GM21717 (cell line): ENCODE data around the gene PDE3A.

Experiments used
- ATAC-seq: cut with Tn5 transposase; IDR thresholded peaks from one replicate; pipeline ENCODE4 v1.9.1; 2021; ENCODE audit warnings: mild to moderate bottlenecking, moderate library complexity; ENCODE audit not compliant: unreplicated experiment

PDE3A gene

DNA sequence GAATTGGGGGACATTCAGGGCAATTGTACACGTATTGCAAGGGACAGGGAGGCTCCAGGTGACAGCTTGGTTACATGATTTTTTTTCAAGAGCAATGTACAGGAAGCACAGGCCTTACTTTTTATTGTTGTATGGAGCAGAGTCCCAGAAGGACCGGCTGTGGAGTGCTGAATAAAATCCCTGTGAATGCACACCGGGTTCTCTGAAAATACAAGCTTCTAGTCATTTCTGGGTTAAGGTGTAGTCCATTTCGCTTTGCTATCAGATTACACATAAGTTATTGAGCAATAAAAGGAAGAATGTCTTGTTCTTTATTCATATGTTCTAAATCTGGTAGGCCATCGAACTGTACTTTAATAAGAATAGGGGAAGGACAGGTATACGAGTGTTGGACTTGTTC lies 52.2 kb downstream of the PDE3A start:
- ATAC-seq, result no peak

DNA sequence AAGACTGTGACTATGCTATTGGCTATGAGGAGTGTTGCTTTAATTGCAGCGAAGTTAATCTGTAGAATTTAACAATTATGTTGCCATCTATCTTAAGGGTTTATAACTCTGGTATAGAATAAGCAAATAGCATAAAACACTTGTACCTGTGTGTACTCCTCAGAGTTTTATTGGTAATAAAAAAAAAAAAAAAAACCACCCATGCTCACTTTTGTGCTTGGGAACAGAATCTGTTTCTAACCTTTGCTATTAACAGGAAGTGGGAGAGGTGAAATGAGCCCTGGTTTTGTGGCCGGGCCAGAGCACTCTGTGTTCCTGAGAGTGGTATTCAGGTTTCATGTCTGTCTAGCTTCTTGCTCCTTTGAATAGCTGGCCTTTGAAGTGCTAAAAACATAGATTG lies 53.1 kb downstream of the PDE3A start:
- ATAC-seq, result no peak

DNA sequence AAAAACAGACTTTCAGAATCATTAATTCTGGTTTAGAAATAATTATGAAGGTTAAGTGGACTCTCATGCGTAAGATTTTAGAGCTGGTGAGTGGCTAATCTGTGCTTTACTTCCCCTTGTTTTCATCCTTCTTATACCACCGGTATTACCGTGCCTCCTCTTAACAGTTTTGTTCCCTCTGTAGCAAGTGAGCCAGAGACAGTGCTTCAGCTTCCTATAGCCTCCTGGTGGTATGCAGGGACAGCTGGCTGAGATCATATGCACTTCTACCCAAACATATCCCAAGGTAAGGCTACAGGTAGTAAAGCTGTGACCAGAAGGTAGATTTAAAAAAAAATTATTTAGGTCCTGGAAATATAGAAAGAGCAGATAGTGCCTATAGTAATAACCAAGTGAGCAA lies 55.2 kb downstream of the PDE3A start:
- no peak for ATAC-seq

DNA sequence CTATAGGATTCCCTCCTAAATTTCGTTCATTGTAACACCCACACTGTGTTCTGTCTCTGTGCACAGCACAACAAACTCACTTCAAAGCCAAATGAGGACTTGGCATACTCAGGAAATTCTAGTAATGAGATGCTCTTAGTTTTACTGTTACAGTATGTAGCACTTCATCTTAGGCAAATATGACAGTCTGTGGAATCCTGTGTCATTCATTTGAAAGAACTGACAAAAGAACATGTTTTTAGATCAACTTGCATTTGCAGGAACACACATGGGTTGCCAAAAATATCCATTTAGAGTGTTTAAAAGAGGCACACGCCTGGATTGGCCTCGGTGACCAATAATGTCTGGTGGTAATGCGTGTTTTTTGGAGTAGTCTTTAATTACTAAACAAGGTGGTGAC lies 56.5 kb downstream of the PDE3A start:
- no peak for ATAC-seq

DNA sequence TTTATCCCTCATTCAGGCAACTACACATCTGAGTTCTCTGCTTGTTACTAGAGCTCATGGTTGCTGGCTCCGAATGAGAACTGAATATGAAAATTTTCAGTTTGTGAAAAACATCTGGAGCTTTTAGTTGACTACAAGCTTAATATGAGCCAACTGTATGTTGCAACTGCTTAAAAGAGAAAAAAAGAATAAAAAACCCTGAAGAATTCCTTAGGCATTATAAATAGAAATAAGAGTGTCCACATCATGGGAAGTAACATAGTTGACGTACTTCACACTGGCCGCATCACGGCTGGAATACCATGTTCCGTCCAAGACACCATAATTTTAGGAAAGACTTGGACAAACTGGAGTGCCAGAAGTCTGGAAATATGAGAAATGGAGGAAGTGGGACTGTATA lies 57.9 kb downstream of the PDE3A start:
- ATAC-seq, result no peak

DNA sequence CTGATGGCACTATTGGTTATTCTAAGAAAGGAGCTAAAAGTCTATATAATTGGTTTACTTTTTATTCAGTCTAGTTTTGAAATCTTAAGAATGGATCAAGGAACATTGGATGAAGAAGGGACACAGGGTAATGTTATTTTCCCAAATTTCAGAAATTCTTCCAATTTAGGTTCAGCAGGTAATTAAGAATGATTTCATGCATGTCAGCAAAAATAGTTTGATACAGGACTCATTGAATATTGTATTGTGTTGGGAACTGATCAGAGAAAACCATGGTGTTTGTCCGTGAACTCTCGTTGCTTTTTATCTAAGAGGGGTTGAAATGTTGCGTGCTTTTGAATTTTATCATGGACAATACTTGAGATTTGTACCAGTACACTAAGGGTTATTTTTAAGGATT lies 58.6 kb downstream of the PDE3A start:
- no peak for ATAC-seq

DNA sequence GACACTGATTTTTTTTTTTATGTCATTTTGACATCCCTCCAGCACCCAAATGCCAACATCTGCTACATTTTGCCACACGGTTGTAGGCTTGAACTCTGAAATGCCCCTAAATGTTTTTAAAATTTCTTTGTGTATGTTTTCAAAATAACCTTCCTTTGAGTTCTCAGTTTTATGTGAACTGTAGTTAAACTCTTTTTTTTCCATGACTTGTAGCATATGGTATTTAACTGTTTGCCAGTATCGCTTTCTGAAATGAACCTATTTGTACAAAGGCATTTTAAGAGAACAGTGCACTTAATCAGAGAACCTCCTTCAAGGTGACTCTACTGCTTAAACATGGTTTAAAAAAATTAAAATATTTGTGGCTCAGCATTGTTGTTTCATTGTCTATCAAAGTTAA lies 61.5 kb downstream of the PDE3A start:
- ATAC-seq, result no peak

DNA sequence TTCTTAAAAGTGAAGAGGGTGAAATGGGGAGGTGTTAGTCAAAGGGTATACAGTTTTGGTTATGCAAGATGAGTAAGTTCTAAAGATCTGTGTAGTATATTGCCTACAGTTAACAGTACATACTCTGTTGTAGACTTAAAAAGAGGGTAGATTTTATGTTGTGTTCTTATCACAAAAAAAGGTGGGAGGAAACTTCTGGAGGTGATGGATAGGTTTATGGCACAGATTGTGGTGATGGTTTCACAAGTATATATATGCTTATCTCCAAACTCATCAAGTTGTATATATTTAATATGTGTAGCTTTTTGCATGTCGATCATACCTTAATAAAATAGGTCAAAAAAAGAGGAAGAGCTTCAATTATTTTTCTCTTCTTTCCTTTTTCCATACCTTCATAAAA lies 64.0 kb downstream of the PDE3A start:
- ATAC-seq, result no peak

DNA sequence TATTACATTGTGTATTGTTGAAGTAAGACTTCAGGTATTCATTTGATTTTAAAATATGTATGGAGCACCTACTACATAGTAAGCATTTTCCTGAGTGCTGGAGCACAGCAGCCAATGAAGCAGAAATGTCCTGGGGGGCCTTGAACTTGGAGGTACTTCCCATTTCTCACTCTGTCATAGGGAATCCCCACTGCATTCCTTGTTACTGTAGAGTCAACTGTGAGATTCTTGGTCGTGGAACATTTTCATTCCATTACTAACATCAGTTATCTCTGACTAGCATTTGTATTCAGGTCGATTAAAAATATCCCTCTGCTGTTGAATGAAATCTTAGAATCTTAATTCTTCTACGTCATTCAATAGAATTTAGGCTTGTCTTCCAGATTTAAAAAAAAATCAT lies 66.7 kb downstream of the PDE3A start:
- no peak for ATAC-seq

DNA sequence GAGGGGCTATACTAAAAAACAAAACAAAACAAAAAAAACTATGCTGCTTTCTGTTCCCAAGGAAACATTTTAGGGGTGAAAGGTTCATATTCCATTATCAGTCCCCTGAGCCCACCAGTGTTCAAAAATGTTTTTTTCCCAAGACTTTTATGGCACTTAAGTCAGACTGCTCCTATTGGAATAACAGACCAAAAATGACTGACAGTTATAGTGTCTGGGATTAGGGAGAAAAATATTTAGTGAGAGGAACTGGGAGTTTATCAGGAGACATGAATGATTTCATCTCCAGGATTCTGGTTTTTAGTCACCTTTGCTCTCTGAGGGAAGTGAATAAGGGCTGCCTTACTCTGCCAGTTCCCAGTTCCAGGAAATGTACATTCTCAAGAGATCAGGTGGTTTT lies 68.0 kb downstream of the PDE3A start:
- ATAC-seq, result no peak

DNA sequence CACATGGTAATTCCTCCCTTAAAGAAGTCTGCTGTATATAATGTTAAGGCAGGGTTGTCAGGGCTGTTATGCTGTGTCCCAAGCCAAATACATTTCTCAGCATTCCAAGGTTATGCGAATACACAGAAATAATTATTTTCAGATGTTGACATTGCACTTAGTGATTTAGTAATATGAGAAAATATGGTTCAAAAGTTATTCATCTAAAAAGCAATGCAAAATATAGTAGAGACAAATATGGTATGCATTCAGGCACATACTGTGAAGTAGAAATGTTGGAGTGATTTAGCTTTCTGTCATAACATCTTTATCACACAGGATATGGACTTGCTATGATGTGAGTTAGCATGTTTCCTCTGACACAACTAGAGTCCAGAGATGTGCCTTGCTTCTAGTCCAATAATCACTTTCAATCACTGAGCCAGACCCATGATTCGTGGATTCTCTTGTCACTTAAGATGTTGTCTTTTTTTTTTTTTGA lies 70.0 kb downstream of the PDE3A start:
- ATAC-seq, result no peak

DNA sequence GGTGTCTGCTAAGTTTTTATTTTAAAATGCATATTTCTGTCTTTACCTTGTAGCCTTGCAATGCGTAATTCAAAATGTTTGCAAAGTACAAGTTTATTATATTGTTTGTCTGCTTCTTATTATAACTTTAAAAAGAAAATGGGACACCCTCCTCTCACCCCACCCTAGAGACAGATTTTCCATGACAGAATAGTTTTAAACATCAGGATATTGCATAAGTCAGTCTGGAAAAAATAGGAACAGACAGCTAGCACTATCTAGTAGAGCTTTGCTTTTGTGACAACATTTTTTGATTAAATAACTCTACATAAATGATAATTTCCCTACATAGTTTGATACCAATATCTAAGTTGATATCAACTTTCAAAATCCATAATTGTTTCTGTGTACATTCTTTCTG lies 71.3 kb downstream of the PDE3A start:
- ATAC-seq, result no peak

DNA sequence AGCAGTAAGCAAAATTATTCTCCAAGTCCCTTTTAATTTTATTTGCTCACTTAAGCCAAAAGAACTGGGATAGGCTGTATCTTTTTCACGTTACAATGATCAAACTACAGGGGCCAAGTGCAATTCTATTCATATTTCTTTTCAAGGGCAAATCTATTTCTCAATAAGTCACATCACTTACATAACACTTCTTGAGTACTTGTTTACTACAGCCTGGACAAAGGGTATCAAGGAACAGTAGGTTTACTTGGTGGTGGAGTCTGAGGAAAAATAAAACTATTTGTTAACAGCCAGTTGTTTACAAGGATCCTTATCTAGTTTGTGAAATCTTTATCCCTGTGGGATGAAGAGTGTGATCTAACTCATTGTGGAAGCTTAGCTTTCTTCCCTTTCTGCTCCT lies 72.1 kb downstream of the PDE3A start:
- ATAC-seq, result no peak

DNA sequence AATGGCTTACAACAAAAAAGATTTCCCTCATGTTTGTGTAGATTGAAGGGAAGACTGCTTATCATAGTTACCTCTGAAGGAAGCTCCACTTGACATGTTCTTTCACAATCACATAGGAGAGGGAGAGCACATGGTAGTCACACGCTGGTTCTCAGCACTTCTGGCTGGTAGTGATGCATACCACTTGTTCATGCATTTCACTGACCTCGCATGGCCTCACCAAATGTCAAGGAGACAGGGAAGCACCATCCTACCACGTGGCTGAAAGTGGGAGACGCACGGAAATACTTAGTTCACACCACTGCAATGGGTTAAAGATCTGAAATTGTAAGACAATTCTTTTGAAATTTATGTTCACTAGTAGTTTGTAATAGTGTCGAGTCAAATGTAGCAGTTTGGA lies 74.0 kb downstream of the PDE3A start:
- no peak for ATAC-seq

DNA sequence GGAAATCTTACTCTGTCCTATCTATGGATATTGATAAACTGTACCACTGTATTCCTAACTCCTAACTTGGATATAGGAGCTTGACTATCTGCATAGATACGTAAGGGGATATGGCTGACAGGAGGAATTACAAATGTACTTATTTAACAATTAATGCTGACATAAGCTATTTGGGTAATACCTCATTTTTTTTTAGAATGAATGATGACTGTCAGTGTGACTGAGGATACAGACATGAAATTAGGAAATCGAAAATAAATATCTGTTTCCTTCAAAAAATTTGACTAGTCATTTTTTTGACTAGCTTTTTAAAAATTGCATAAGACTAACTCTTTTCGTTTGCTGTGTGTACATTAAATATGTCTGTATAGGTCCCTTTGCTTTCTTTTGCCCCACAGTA lies 74.9 kb downstream of the PDE3A start:
- ATAC-seq, result no peak

DNA sequence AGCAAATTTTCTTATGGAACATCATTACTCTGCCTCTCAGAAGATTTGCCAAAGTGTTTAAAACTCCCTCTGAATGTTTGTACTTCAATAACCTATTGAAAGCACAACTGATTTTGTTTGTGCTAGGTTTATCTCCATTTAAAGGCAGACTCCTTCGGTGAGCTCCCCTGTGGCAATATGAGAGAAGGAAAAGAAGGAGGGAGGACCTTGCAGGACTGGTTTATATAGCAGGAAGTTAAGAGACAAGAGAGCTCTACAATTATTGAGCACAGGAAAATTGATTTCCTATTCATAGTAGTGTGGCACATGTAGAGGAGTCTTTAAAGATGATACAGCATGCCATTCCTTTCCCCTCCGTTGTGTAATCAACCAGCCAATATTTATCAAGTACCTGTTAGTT lies 75.5 kb downstream of the PDE3A start:
- ATAC-seq, result no peak

DNA sequence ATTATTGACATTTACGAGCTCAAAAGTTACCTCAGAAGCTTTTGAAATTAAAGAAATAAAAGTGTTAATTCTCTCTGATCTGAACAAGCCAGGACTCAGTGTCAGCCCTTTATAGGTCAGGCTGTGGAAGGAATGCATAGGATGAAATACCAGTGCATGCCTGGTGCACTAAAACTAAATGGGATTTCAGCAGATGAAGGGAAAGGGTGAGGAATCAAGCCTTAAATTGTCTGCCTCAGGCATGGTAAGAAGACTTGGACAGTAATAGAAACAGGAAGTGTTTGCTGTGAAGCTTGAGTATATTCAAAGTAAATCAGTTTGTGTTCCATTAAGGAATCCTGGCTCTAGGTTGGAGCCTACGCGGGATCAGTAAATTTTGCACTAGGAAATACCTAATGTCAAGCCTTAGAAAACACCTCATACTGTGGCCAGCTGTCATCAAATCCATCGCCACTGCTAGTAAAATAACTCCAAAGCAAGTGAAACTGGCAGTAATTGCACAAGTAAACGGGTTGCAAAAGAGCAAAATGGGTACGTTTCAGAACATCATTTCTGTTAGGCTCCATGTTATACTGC lies 76.3 kb downstream of the PDE3A start:
- no peak for ATAC-seq

DNA sequence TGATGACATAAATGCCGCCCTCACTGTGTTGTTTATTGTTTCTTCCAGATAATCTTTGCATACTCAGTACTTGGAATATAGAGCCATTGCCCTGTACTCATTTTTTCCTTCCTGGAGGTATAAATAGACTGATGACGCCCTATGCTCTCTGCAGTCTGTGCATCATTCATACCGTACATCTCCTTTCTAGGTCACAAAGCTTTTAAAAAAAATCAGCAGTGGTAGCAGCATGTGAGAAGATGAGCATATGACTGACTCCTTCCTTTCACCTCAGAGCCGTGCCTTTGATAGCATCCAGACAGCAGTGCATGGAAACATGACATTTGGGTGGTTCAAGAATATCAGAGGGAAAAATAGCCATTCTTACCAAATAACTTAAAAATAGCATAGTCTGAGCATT lies 77.3 kb downstream of the PDE3A start:
- no peak for ATAC-seq

DNA sequence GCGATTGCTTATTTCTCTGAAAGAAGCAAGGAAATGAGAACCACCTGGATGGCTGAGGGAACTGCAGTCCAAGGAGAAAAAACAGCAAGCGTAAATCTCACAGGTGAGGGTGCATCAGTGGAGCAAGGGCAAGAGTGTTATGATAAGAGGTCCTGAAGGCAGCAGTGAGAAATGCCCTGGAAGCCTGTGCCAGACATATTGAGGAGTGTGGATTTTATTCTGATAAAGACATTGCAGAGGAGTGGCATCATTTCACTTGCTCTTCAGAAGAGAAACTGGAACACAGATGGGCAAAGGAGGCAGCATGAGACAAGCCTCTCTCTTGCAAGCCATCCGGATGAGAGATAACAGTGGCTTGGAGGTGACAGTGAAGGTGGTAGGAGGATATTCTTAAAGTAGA lies 78.5 kb downstream of the PDE3A start:
- no peak for ATAC-seq

DNA sequence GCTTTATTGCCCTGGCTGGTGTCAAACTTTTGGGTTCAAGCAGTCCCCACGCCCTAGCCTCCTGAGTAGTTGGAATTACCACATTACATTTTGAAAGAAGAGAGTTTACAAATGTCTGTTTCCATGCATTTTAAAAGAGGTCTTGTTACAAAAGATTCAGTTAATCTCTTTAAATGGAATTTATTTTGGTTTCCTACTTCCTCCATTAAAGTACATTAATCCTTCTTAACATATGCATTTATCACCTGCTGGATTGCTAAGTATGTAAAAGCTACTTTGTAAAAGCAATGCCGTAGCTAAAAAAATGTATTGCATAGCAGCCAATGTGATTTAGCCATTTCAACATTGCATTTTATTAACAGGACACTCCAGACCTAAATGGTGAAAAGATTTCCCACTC lies 80.4 kb downstream of the PDE3A start:
- no peak for ATAC-seq

DNA sequence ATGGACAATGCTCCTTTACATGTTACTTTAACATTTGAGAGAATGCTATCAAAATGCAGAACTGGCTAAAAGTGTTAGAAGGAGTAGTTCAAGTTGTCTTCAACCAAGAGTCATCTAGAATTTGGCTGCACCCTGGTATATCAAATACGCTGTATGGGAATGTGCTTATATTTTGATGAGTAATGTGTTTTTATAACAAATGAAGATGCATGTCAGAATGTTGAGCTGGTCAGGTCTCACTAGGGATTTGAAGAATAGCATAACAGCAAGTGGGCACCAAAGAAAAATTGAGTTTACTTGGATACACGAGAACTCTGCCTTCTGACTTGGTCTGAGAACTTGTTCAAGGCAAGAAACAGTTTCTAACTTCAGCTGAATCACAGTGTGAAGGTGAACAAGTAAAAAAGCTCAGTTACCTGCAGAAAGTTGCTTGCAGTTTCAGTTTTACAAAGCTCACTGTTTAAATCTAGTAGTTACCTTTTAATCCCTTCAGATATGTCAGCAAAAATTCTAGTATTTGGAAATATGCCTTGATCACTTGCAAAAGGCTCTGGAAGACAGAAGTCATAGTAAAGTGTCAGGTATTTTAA lies 82.3 kb downstream of the PDE3A start:
- ATAC-seq, result no peak

DNA sequence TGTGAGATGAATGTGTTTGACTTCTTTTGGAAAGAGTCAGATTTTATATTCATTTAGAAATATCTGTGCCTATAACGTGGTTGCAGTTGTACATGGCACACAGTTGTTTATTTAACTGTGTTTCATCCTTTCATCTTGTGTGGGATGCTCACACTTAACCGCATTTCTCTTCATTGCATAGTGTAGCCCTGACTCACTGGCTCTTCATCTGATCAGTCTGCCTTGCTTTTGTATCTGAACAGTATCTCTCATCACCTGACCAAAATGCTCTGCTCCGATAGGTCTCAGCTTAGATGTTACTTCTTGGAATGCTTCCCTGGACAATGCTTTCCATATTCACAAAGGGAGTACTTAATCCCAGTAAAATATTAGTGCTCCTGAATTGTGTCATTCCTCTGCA lies 83.4 kb downstream of the PDE3A start:
- ATAC-seq, result no peak

DNA sequence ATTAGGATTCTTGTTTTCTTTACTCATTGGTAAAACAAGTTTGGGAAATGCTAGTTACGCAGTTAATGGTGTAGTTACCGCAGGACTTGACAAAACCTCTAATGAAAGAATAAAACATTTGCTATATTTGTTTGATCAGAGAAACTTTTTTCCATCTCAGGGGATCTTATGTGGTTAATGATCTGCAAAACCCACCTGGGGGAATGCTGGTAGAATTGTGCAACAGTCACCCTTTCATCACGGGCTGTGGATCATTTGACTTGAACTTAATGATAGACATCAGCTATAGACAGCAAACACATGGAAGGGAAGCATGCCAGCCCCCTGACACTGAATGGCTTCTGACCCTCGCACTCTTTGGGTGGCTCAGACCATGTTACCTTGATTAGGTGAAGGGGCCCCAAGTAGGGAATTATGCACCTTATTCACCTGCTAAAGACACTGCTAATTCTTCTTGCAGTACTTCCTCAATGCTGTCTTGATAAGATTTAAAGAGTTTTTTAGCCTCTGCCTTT lies 84.2 kb downstream of the PDE3A start:
- ATAC-seq, result no peak
